ENCODE data around the gene SYNDIG1. TPM values are rescaled to one million over a fixed set of nuclear protein-coding genes. Genes with fewer than 3 reads are reported as not detected.

The SYNDIG1 gene
- total and polyA plus RNA-seq, 9 of the 15 experiments (the other 6 are each of a cell fraction or from before 2014, with no cell fraction given), result not detected

DNA sequence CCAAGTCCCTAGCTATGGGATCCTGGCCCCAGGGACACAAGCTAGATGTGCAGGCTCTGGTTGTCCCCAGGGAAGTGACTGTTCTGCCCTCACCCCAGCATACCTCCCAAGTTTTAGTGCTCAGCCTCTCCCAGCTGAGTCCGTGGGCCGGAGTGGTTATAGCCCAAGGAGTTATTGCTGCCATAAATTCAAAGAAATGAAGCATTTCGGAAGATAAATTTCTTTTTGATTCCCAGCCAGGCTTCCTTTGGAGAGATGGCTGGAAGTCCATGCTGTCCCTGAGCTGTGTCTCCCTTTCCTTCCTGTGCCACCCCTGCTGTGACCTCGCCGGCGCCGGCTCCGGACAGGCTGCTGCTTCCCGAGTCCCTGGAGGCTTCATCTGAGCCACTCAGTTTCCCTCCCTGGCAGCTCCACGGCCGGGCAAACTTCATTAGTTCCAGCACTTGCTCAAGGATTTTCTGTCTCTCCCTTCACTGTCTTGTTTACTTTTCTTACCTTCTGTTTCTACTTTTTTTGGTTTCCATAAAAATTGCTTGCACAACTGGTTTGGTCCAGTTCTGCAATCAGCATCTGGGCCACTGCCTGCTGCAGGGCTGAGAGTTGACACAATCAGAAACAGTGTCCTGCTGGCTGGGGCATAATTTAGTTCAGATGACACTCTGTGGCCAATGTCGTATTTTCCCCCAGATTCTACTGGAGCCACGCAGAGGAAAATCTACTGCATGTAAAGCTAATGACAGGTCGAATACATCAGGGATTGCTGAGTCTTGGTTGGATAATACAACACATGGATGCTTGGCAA is 225.5 kb downstream of the SYNDIG1 start (continued):
- no peak for TF ChIP-seq MAFK (IDR thresholded peaks at IDR 0.05; ENCODE audit: low read length)
- TF ChIP-seq, protein P1, sequence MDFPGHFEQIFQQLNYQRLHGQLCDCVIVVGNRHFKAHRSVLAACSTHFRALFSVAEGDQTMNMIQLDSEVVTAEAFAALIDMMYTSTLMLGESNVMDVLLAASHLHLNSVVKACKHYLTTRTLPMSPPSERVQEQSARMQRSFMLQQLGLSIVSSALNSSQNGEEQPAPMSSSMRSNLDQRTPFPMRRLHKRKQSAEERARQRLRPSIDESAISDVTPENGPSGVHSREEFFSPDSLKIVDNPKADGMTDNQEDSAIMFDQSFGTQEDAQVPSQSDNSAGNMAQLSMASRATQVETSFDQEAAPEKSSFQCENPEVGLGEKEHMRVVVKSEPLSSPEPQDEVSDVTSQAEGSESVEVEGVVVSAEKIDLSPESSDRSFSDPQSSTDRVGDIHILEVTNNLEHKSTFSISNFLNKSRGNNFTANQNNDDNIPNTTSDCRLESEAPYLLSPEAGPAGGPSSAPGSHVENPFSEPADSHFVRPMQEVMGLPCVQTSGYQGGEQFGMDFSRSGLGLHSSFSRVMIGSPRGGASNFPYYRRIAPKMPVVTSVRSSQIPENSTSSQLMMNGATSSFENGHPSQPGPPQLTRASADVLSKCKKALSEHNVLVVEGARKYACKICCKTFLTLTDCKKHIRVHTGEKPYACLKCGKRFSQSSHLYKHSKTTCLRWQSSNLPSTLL (IDR thresholded peaks at IDR 0.05), result no peak
- no peak for TF ChIP-seq TFAM (CRISPR knock-in tag; conservative IDR thresholded peaks at IDR 0.05)
- TF ChIP-seq POLR2B (IDR thresholded peaks at IDR 0.05; ENCODE audit: low read depth, partially characterized antibody), result no peak
- TF ChIP-seq, protein P2, sequence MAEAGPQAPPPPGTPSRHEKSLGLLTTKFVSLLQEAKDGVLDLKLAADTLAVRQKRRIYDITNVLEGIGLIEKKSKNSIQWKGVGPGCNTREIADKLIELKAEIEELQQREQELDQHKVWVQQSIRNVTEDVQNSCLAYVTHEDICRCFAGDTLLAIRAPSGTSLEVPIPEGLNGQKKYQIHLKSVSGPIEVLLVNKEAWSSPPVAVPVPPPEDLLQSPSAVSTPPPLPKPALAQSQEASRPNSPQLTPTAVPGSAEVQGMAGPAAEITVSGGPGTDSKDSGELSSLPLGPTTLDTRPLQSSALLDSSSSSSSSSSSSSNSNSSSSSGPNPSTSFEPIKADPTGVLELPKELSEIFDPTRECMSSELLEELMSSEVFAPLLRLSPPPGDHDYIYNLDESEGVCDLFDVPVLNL (CRISPR knock-in tag; IDR thresholded peaks at IDR 0.05; ENCODE audit: low read depth), result no peak
- no peak for TF ChIP-seq GTF2E2 (tag; IDR thresholded peaks at IDR 0.05)
- TF ChIP-seq LCOR (CRISPR knock-in tag; IDR thresholded peaks at IDR 0.05), result no peak
- TF ChIP-seq IRF2 (CRISPR knock-in tag; IDR thresholded peaks at IDR 0.05), result no peak
